HPDE6-E6E7 (cell line): ENCODE measurements around the gene KRTAP12-1.

Source experiments
- DNase-seq: peaks from one replicate; pipeline ENCODE4 v3.0.0; 2011; ENCODE audit warnings: missing footprints; ENCODE audit errors: extremely low spot score

KRTAP12-1 gene, protein sequence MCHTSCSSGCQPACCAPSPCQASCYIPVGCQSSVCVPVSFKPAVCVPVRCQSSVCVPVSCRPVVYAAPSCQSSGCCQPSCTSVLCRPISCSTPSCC

DNA sequence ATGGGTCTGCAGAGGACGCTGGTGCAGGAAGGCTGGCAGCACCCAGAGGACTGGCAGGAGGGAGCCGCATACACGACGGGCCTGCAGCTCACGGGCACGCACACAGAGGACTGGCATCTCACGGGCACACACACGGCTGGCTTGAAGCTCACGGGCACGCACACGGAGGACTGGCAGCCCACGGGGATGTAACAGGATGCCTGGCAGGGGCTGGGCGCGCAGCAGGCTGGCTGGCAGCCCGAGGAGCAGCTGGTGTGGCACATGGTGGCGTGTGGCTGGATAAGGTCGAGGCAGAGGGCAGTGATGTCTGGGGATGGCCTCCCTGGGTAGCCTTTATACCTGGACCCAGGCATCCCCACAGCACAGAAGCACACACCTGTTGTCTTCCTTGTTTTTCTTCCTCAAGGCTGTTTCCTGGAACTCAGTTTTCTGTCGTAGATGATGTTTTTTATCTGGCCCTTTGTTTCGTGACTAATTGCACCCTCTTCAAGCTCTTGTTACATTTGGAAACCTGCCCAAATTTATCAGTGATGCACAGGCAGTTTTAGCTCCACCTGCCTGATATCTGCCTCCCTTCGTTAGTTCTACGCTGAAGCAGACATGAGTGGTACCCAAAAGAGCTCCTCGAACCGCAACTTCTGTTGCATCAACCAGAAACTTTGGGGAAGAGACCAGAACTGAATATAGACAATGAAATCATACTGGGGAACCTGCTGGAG, at the start of gene KRTAP12-1:
KRTAP12-1 (minus strand) TSS at position 303 of the 719 bp plus-strand sequence; CDS start at position 263, 40 bp downstream.
- no peak for DNase-seq

DNA sequence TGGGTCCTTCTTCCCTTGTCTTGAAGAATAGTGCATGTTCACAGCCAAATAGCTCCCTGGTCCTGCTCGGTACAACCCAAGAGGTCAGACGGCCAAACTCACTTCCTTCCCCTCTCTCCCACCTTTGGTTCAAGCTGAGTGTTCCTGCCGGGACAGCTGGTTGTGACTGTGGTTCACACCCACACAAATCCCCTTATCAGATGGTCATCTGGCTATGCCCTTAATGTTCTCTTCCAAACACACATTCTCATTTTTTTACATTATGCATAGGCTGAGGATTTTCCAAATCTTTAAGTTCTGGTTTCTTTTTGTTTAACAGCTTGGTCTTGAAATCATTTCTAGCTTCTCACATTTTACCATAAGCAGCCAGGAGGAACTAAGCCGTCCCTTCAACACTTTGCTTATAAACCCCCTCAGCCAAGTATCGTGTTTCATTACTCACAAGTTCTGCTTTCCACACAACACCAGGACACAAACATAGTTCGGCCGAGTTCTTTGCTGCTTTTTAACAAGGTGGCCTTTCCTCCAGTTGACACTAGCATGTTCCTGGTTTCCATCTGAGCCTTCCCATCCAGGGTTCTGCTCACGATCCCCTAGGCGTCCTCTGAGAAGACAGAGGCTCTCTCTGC, 49.1 kb upstream of the KRTAP12-1 start:
- no peak for DNase-seq

DNA sequence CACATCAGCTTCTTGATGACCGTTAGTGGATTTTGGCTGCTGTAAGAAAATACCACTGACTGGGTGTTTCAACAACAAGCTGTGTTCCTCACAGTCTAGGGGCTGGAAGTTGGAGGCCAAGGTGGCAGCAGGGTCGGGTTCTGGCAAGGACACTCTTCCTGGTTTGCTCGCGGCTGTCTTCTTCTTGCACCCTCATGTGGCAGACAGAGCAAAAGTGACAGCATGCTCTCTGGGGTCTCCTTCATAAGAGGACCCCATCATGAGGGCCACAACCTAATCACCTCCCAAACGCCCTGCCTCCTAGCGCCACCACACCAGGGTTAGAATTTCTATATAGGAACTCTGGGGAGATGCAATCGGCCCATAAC, 48.0 kb upstream of the KRTAP12-1 start:
- no peak for DNase-seq

- DNase-seq: no peak
These were observed 47.5 kb upstream of the KRTAP12-1 start for GRCh38 chr21:44729336-44730027.

DNA sequence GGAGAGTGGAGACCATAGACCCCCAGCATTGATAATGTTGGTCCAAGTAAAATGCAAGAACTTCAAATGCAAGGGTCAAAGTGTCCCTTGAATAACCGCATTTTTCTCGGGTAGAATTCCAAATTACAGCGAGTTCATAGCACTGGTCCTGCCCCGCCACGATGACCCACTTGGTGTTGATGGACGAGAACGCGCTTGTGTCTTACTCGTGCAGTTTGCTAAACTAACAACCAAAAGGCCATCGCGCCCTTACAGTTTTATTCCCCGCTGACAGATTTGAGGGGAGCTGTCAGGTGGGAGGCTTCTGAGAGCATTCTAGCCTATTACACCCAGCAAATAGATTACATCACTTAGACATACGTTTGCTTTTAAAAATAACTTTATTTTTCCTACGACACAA, 46.8 kb upstream of the KRTAP12-1 start:
- DNase-seq: no peak

GRCh38 chr21:44727757-44728156, 45.8 kb upstream of the KRTAP12-1 start:
- DNase-seq: no peak

DNA sequence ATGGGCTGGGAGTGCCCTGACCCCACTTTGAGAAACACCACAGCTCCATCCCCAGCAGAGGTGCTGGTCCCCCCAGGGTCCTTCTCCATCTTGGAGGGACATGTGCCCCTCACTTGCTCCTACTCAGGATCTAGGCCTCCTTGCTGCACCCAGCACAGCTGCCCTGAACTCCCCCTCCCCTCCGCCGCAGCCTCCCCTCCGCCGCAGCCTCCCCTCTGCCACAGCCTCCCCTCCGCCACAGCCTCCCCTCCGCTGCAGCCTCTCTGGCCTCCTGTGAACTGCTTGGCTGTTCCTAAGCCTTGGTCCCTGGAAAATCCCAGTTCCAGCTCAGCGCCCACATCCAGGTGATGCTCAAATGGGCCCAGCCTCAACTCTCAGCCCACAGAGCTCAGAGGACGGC, 45.4 kb upstream of the KRTAP12-1 start:
- DNase-seq: no peak

GRCh38 chr21:44726826-44727225, 44.9 kb upstream of the KRTAP12-1 start:
- DNase-seq: no peak

DNA sequence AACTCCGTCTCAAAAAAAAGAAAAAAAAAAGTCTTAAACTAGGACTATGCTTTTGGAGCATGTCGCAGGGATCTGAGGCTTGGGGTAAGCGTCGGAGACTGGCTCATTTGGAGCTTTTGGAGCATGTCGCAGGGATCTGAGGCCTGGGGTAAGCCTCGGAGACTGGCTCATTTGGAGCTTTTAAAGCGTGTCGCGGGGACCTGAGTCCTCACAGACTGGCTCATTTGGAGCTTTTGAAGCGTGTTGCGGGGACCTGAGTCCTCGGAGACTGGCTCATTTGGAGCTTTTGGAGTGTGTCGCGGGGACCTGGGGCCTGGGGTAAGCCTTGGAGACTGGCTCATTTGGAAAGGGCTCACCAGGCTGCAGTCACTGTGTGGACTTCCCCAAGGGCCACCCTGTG, 43.0 kb upstream of the KRTAP12-1 start:
- no peak for DNase-seq

- DNase-seq: no peak
These were observed 42.2 kb upstream of the KRTAP12-1 start for GRCh38 chr21:44724196-44724595.

DNA sequence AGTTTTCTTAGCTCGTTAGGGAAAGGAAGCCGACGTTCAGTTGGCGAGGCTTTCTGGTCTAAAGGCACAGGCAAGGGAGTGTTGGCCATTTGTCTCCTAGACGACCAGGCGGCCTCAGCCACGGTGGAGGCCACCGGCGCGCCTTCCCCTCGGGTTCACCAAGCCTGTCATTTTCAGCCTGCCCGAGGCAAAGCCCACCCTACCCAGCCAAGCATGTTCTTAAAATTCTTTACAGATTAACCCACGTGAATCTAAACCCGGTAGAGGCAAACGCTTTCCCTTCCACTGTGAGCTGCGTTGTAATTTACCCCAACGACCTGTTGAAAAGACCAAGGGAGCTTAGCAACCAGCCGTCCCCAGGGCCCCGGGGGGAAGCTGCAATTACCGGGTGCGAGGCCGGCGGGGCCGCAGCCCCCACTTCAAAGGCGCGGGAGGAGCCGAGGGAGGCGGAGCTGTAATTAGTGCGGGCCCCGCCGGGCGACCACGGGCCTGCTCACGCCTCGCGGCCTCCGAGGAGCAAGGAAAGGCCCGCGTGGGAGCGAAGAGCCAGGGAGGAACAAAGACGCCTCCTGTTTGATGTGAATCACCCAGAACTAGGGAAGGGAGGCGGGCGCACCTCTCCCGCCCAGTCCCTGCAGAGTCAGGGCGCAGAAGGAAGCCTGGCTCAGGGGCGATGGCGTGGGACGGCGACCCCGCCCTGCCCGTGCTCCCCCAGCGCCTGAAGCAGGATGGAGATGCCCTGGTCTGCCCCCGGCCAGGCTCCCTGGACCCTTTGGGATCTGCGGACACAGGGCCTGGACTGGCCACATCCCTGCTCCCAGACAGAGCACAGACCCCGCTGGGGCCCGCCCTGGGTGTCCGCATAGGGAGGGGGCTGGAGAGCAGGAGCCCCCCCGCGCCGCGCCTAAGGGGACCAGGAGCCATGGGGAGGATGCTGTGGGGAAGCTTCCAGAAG, 41.5 kb upstream of the KRTAP12-1 start:
- DNase-seq: no peak

- DNase-seq: no peak
These were observed 40.8 kb upstream of the KRTAP12-1 start for GRCh38 chr21:44722731-44723130.

DNA sequence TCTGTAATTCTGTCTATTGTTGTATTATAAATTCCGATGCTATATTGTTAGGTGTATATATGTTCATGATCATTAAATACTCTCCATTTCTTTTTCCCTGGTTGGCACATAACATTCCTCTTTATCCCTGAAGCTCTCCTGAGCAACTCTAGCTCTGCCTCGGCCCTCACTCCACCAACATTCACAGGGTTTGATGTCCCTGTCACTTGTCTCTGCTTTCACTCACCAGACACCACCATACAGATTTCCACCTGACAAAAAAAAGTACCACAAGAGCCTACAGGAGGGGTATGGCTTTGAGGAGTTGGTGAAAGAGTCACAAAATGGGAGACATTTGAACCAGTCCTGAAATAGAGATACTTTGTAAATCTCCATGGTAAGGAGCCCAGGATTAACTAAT, 38.2 kb upstream of the KRTAP12-1 start:
- DNase-seq: no peak

DNA sequence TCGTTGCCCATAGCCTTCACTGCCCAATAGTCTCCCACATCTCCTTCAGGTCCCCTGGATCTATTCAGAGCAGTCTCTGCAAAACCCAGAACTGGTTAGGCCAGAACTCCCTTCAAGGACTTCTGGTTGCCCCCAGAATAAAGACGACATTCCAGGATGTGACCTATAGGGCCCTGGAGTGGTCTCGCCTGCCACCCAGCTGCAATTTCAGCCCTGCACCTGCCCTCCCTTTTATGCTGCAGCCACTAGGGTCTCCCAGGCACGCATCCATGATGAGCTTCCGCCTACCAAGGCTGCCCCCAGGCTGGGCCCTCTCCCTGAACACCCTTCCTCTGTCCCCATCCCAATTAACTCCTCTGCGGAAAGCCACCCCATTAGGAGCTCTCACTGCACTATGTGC, 36.6 kb upstream of the KRTAP12-1 start:
- no peak for DNase-seq

- no peak for DNase-seq
These were observed 36.1 kb upstream of the KRTAP12-1 start for GRCh38 chr21:44718093-44718492.

GRCh38 chr21:44716984-44717383, 35.0 kb upstream of the KRTAP12-1 start:
- DNase-seq: no peak

- no peak for DNase-seq
These were observed 32.9 kb upstream of the KRTAP12-1 start for GRCh38 chr21:44714905-44715304.

GRCh38 chr21:44713846-44714245, 31.9 kb upstream of the KRTAP12-1 start:
- DNase-seq: no peak

DNA sequence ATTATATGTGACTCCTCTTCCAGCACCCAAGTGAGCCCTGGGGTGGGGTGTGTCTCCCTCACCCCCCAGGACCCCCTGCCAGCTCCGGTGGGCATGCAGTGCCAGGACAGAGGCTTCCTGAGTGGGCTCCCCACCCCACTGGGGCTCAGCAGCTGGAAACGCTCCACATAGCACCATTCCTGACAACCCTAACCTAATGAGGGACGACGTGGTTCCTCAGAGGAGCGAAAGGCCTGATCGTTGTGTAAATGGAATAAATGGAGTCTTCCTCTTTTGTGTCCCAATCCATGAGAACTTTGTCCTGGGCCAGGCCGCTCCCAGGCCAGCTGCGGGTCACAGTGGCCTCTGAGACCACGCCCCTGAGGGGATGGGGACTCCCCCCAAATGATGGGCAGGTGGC, 31.2 kb upstream of the KRTAP12-1 start:
- DNase-seq: no peak

- no peak for DNase-seq
These were observed 30.5 kb upstream of the KRTAP12-1 start for GRCh38 chr21:44712203-44713028.
